ENCODE data around the gene LRRC45.

DNA sequence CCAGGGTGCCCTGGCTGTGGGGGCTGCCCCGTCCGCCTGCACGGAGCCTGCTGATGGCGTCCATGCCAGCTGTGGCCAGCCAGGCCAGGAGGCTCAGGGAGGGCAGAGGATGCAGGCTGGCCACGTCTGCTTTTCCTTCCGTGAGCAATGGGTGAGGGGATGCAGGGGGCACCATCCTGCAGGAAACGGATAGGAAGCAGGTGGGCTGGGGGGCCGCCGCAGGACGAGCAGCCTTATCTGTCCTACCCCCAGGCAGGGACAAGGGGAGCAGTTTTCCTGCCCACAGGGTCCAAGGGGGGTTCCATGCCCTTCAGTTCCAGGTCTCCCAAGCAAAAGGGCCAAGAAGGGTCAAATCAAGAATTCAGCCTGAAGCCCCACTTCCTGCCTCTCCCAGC, 35.7 kb downstream of the LRRC45 start:
- no peak for TF ChIP-seq POLR2AphosphoS5 (IDR thresholded peaks at IDR 0.05; ENCODE audit: low read depth)
- TF ChIP-seq CTCF (IDR thresholded peaks at IDR 0.05; ENCODE audit: insufficient read depth, low read length) = no peak
- TF ChIP-seq REST (IDR thresholded peaks at IDR 0.05; ENCODE audit: insufficient replicate concordance, low read depth) = no peak
- no peak for TF ChIP-seq SPI1 (IDR thresholded peaks at IDR 0.05; ENCODE audit: borderline replicate concordance, low read depth)

Data from HL-60 (cell line).